ENCODE measurements around the gene LRRK1.

LRRK1 gene

GRCh38 chr15:101046826-101047225 is 127.7 kb downstream of the LRRK1 start:
- H2AFZ ChIP-seq (ENCODE audit: low read length), result no peak overlapping the region
- no peaks in the 10 kb centered on the region for H4K20me1 ChIP-seq (ENCODE audit: insufficient read depth, low read length)
- no peak overlapping the region for H3K27ac ChIP-seq (ENCODE audit: low read depth, low read length, poor library complexity, severe bottlenecking)
- H3K79me2 ChIP-seq (ENCODE audit: insufficient read depth, low read length), result no peaks in the 10 kb centered on the region
- no peaks in the 10 kb centered on the region for H3F3A ChIP-seq (ENCODE audit: insufficient read depth, low read length)
- no peaks in the 10 kb centered on the region for H3K9me2 ChIP-seq (ENCODE audit: low read depth, low read length)
- no peaks in the 10 kb centered on the region for H3K9me3 ChIP-seq (ENCODE audit: low read length)
- no peak for TF ChIP-seq EZH2 (IDR thresholded peaks at IDR 0.05; ENCODE audit: borderline replicate concordance, low read length)
- TF ChIP-seq, protein P1, sequence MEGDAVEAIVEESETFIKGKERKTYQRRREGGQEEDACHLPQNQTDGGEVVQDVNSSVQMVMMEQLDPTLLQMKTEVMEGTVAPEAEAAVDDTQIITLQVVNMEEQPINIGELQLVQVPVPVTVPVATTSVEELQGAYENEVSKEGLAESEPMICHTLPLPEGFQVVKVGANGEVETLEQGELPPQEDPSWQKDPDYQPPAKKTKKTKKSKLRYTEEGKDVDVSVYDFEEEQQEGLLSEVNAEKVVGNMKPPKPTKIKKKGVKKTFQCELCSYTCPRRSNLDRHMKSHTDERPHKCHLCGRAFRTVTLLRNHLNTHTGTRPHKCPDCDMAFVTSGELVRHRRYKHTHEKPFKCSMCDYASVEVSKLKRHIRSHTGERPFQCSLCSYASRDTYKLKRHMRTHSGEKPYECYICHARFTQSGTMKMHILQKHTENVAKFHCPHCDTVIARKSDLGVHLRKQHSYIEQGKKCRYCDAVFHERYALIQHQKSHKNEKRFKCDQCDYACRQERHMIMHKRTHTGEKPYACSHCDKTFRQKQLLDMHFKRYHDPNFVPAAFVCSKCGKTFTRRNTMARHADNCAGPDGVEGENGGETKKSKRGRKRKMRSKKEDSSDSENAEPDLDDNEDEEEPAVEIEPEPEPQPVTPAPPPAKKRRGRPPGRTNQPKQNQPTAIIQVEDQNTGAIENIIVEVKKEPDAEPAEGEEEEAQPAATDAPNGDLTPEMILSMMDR (IDR thresholded peaks at IDR 0.05; ENCODE audit: low read length), result no peak
- H3K4me3 ChIP-seq (ENCODE audit: low read depth, low read length, poor library complexity, severe bottlenecking), result no peak overlapping the region
- no peak overlapping the region for H3K9ac ChIP-seq (ENCODE audit: low read length)
- peaks cover 98% of the 10 kb centered on the region for H3K36me3 ChIP-seq (ENCODE audit: insufficient read depth, low read length)
- H3K4me1 ChIP-seq (ENCODE audit: insufficient read depth, low read length, severe bottlenecking), result no peaks in the 10 kb centered on the region
- H3K4me2 ChIP-seq (ENCODE audit: low read length), result no peak overlapping the region
- H3K27me3 ChIP-seq (ENCODE audit: insufficient read depth, low read length), result no peaks in the 10 kb centered on the region

- Histone ChIP-seq H3K9me2 (ENCODE audit: low read depth, low read length) (no peaks in the 10 kb centered on the region), H3K4me1 (ENCODE audit: insufficient read depth, low read length, severe bottlenecking) (no peaks in the 10 kb centered on the region), H3K4me3 (ENCODE audit: low read depth, low read length, poor library complexity, severe bottlenecking) (no peak overlapping the region), H3K9ac (ENCODE audit: low read length) (no peak overlapping the region), H3K9me3 (ENCODE audit: low read length) (no peaks in the 10 kb centered on the region), H3K27me3 (ENCODE audit: insufficient read depth, low read length) (no peaks in the 10 kb centered on the region), H2AFZ (ENCODE audit: low read length) (no peak overlapping the region), H3K27ac (ENCODE audit: low read depth, low read length, poor library complexity, severe bottlenecking) (no peak overlapping the region), H3F3A (ENCODE audit: insufficient read depth, low read length) (no peaks in the 10 kb centered on the region), H3K79me2 (ENCODE audit: insufficient read depth, low read length) (no peaks in the 10 kb centered on the region), H4K20me1 (ENCODE audit: insufficient read depth, low read length) (no peaks in the 10 kb centered on the region), H3K36me3 (ENCODE audit: insufficient read depth, low read length) (peaks cover 98% of the 10 kb centered on the region), H3K4me2 (ENCODE audit: low read length) (no peak overlapping the region)
- no peak for TF ChIP-seq EZH2 (IDR thresholded peaks at IDR 0.05; ENCODE audit: borderline replicate concordance, low read length)
- TF ChIP-seq, protein P1 (IDR thresholded peaks at IDR 0.05; ENCODE audit: low read length), result no peak
Measured at GRCh38 chr15:101047301-101047781, 128.2 kb downstream of the LRRK1 start.

DNA sequence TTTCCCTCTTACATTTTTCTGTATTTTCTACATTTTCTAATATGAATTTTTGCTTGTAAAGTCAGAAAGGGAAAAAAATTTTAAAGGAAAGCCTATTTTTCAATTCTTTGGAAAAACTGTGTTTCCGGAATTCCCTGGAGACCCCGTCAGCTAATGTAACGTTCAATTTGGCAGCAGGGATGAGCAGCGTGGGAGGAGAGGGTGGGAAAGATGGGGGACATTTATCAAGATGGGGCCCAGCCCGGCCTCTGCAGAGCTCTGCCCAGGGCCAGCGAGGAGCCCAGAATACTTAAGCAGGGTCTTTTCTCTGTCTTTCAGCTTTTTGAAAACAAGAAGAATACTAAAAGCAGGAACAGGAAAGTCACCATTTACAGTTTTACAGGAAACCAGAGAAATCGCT is 129.0 kb downstream of the LRRK1 start:
- no peaks in the 10 kb centered on the region for H3F3A ChIP-seq (ENCODE audit: insufficient read depth, low read length)
- no peaks in the 10 kb centered on the region for H4K20me1 ChIP-seq (ENCODE audit: insufficient read depth, low read length)
- H3K9ac ChIP-seq (ENCODE audit: low read length), result no peak overlapping the region
- no peaks in the 10 kb centered on the region for H3K9me3 ChIP-seq (ENCODE audit: low read length)
- no peak overlapping the region for H3K4me2 ChIP-seq (ENCODE audit: low read length)
- H2AFZ ChIP-seq (ENCODE audit: low read length), result no peak overlapping the region
- no peaks in the 10 kb centered on the region for H3K27me3 ChIP-seq (ENCODE audit: insufficient read depth, low read length)
- no peaks in the 10 kb centered on the region for H3K79me2 ChIP-seq (ENCODE audit: insufficient read depth, low read length)
- no peak for TF ChIP-seq EZH2 (IDR thresholded peaks at IDR 0.05; ENCODE audit: borderline replicate concordance, low read length)
- H3K36me3 ChIP-seq (ENCODE audit: insufficient read depth, low read length), result peaks cover 98% of the 10 kb centered on the region
- no peak overlapping the region for H3K4me3 ChIP-seq (ENCODE audit: low read depth, low read length, poor library complexity, severe bottlenecking)
- no peaks in the 10 kb centered on the region for H3K4me1 ChIP-seq (ENCODE audit: insufficient read depth, low read length, severe bottlenecking)
- H3K27ac ChIP-seq (ENCODE audit: low read depth, low read length, poor library complexity, severe bottlenecking), result no peak overlapping the region
- no peaks in the 10 kb centered on the region for H3K9me2 ChIP-seq (ENCODE audit: low read depth, low read length)

GRCh38 chr15:101048581-101049030 is 129.4 kb downstream of the LRRK1 start:
- H3K4me3 ChIP-seq (ENCODE audit: low read depth, low read length, poor library complexity, severe bottlenecking), result no peak overlapping the region
- no peaks in the 10 kb centered on the region for H3K9me2 ChIP-seq (ENCODE audit: low read depth, low read length)
- no peak overlapping the region for H3K9ac ChIP-seq (ENCODE audit: low read length)
- H3K79me2 ChIP-seq (ENCODE audit: insufficient read depth, low read length), result no peaks in the 10 kb centered on the region
- H3K27ac ChIP-seq (ENCODE audit: low read depth, low read length, poor library complexity, severe bottlenecking), result no peak overlapping the region
- H2AFZ ChIP-seq (ENCODE audit: low read length), result no peak overlapping the region
- H3K27me3 ChIP-seq (ENCODE audit: insufficient read depth, low read length), result no peaks in the 10 kb centered on the region
- TF ChIP-seq, protein P1 (IDR thresholded peaks at IDR 0.05; ENCODE audit: low read length), result no peak
- TF ChIP-seq EZH2 (IDR thresholded peaks at IDR 0.05; ENCODE audit: borderline replicate concordance, low read length), result no peak
- no peaks in the 10 kb centered on the region for H3K4me1 ChIP-seq (ENCODE audit: insufficient read depth, low read length, severe bottlenecking)
- no peaks in the 10 kb centered on the region for H4K20me1 ChIP-seq (ENCODE audit: insufficient read depth, low read length)
- no peaks in the 10 kb centered on the region for H3K9me3 ChIP-seq (ENCODE audit: low read length)
- no peaks in the 10 kb centered on the region for H3F3A ChIP-seq (ENCODE audit: insufficient read depth, low read length)
- peaks cover 98% of the 10 kb centered on the region for H3K36me3 ChIP-seq (ENCODE audit: insufficient read depth, low read length)
- no peak overlapping the region for H3K4me2 ChIP-seq (ENCODE audit: low read length)
